Measurements from ENCODE around the gene SLC10A6.

The SLC10A6 gene

DNA sequence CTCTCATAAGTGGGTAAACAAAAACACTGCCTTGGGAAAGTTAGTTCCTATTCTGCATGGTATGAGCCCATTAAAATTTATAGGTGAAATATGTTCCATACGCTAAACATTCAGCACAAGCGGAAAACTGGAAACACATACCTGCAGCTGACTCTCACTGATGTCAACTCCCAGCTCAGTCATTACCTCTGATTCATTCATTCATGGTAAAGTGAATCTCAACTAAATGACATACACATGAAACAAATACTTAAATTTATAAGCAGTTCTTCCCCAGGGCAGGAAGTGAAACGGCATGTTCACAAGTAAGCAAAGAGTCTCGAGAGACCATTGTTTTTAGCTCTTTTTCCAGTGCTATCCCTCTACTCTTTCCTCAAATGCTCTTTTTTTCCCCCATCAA, 1.6 kb downstream of the SLC10A6 start:
- DNase-seq: no peak

DNA sequence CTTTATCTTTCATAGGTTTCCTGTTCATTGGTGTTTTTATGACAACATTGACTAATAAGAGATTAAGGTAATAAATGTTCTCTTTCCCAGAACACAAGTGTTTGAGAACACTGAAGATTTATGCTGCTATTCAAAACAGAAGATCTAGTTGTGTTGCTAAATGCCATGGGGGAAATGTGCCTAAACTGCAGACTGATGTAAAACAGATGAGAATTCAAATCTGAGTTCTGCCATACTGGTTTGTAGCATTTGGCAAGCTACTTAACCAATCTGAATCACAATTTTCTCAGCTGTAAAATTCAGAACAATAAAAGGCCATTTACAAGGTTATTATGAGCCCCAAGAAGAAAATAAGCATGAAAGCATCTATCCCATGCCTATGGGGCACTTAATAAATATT, 2.3 kb downstream of the SLC10A6 start:
- no peak for DNase-seq

DNA sequence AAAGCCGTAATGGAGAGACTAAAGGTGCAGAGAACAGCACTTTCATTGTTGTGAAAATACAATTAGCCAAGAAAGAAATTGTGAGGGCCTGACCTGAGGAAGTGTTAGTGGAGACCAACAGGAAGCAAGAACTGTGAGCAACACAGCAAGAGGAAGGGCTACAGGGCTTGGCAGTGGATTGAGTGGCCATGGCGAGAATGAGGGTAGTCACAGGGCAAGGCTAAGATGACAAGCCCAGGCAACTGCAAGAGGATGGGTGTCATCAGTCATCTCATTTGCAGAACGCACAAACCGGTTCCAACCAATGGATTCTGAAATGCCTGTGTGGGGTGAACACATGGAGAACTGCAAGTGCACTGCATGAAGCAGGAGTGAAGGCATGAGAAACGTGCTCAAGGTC, 3.6 kb downstream of the SLC10A6 start:
- DNase-seq: no peak

DNA sequence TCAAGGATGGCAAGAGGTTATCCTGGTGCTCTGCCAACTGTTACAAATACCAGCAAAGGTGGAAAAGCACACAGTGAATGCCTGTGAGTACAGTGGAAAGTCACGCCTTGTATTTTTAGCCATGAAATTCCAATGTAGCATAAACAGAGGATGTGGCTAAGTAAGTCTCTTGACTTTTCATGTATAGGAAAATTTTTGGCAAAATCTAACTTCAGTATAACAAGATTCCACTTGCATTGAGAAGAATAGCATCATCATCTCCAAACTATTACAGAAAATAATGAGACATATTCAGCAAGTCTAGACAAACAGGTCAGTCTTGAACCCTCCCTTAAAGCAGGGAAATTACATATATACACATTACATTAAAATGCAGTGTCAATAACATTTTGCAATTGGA, 7.9 kb downstream of the SLC10A6 start:
- no peak for DNase-seq

DNA sequence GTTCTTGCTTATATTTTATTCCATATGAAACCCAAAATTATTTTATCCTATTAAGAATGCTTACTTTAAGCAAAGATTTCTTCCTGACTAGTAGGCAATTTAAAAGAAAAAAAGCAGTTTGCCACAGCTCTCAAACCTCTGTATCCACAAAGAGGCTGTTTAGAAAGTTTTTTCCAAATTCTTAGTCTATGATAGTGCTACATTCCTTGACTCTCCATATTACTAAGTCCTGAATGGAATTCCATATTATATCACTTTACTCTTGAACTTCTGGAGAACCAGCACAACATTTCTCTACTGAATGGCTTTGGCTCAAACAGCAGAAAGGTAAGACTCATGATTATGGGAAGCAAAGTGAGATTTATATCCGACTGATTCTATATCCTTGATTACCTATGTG, 8.3 kb downstream of the SLC10A6 start:
- no peak for DNase-seq

DNA sequence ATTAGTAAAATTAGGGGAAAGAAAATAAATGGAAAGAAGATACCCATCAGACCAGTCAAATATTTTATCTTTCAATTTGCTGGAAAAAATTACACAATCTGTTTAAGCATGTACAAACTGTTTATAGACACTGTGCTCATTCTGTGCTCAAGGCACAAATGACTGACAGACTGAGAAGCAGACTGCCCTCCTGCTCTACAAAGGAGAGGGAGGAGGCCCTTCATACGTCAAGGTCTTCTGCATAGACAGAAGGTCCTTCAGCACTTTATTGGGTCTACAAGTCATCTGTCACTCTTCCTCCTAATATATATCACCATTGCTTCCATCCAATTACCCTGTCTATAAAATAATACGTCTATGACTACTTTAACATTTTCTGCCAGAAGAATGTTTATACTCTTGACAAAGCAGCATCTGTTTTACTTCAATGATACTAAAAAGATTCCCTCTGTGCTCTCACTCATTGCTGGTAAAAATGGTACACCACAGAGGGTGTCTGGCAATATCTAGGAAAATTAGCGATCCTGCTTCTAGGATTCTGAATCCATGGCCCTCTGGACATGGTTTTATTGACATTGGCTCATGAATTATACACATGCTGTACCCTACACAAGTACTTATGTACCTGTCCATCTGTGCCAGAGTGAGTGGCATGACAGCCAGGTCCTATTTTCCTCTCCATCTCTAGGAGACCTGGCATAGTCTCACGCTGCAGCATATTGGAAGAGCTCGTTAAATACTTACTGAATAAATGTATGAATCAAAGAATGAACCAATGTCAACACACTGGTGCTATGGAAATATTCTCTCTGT, 11.3 kb downstream of the SLC10A6 start:
- no peak for DNase-seq

DNA sequence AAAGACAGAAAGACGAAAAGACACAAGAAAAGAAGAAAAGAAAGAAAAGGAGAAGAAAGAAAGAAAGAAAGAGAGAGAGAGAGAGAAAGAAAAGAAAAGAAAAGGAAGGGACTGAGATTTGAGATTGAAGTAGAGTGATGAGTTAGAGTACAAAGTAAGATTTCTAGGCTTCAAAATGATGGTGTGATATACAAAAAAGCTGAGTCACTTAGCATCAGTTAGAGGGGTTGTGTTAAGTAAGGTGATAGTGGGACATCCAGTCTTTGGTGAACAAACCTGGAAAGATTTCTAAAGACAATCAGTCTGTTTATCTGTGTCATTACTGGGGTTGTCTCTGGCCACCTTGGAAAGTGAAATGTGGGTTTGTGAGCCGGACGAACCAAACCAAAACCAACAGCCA, 13.5 kb downstream of the SLC10A6 start:
- DNase-seq: no peak

DNA sequence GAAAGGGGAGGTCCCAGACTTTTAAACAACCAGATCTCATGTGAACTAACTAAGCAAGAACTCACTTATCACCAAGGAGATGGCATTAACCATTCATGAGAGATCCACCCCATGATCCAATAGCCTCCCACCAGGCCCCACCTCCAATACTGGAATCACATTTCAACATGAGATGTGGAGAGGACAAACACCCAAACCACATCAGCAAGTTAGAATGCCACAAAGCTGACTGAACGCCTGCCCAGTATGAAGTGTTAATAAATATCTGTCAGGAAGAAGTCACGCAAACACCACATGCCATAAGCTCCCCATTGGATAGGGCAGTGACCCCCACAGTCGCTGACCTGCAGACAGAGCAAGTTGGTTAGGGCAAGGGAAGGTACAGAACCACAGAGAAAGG, 14.3 kb downstream of the SLC10A6 start:
- DNase-seq: no peak

DNA sequence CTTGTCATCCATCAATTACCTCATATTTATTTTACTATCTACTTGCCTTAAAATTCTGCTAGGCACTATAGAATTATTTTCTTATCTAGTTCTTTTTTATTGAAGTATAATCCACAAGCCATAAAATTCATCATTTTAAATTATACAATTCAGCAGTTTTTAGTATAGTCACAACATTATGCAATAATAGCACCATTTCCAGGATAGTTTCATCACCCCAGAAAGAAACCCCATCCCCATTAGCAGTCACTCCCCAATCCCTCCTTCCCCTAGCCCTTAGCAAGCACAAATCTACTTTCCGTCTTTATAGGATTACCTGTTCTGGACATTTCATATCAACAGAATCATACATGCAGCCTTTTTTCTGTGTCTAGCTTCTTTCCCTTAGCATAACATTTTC, 15.6 kb downstream of the SLC10A6 start:
- DNase-seq: no peak

DNA sequence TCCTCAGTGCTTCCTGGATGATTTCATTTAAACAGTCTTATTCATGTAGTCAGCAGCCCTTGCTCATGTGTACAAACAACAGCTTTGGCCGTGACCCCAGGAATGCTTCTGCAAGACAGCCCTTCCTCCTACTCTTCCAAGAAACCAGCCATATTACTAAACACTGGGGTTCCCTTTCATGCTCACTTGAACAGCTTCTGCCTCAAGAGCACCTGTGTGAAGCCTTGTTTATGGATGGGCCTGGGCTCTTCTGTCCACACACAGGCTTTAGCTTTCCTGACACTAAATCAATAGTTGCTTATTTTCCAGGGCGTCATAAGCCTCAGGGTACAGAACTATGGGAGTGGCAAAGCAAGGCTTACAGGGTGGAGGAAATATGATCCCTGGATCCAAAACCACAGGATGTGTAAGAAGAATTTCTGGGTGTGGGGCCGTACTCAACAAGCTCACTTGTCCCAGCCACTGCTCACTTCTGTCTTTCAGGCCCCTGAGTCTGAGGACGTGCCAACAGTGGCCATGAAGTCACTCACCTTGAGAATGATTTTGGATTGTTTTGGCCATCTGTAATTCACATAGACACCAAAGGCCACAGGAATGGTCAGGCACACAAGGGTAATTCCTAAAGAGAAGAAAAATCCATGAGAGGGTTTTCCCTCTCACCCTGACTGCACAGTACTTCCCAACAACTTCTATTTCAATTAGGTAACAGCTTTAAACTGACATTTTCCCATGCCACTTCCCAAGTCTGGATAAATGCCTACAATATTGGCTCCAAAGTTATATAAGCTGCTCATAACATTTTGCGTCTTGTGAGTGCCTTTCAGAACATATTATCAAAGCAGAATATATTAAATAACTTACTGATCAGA, 17.7 kb downstream of the SLC10A6 start:
- DNase-seq: no peak

DNA sequence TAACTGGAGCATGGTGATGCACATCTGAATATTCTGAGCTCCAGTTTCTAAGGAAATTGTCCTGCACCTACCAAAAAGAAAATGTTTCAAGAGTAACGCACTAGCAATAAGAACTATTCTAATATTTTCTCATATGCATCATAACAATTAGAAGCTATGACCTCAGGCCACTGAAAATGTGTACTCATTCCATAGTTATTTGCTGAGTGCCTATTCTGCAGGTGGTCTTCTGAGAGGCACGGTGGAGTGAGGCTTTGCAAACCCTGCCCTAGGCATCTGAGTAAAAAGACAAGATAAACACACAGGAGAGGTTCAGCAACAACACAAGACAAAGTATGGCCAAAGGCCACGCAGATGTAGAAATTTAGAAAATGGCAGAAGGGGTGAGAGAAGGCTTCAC, 23.7 kb downstream of the SLC10A6 start:
- DNase-seq: no peak

DNA sequence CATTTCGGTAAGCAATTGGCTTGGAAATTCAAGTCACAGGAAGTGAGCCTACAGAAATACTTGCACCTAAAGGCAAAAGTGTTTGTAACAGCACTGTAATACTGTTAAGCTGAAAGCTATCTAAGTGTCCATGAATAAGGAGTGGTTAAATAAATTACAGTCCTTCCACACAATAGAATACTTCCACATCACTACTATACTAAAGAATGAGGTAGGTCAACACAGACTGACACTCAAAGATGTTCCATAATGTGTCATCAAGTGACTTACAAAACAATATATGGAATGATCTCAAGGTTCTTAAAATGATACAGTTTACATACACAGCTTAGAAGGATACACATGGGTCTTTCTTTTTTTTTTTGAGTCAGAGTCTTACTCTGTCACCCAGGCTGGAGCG, 27.0 kb downstream of the SLC10A6 start:
- DNase-seq: no peak

DNA sequence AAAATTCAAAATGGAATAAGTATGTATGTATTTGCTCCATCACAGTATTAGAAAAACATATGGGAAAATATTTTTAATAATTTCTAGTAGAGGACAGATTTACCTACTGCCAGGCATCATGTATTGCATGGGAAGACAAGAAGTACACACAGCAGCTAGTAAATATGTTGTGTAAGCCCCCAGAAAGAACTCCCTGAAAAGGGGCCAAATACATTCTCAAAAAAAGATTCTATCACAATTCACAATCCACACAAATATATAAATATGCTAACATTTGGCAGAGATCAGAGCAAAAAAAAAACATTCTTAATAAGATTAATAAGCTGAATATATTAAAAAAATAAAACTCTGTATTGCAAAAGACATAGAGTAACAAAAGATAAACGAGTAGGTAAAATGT, 28.0 kb downstream of the SLC10A6 start:
- no peak for DNase-seq

DNA sequence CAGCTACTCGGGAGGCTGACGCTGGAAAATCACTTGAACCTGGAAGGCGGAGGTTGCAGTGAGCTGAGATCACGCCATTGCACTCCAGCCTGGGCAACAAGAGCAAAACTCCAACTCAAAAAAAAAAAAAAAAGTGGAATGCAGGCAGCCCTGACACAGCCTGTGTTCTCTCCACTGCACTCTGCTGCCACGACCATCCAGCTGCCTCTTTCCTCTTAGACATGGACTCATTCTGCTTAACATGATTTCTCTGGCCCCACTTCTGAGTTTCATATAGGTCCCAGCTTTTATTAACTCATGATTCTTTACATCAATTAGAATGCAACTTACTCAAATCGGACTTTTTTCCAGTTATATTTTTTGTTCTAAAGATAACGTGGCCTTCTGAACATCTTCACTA, 29.6 kb downstream of the SLC10A6 start:
- DNase-seq: no peak

DNA sequence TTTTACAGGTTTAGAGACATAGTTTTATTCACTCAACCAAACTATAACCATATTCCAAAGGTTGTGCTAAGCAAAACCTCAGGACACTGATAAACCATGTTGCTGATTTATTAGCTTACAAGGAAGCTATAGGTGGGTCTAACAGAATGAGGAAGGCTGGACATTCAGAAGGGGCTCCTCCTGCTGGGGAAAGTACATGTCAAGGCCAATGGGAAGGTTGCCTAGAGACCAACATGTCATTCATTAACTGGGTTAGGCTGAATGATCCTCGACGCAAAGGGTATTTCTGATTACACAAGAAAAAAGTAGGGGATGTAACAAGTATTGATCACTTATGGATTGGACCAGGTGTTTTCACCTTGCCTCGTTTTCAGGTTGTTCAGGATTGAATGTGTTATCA, 30.3 kb downstream of the SLC10A6 start:
- no peak for DNase-seq

DNA sequence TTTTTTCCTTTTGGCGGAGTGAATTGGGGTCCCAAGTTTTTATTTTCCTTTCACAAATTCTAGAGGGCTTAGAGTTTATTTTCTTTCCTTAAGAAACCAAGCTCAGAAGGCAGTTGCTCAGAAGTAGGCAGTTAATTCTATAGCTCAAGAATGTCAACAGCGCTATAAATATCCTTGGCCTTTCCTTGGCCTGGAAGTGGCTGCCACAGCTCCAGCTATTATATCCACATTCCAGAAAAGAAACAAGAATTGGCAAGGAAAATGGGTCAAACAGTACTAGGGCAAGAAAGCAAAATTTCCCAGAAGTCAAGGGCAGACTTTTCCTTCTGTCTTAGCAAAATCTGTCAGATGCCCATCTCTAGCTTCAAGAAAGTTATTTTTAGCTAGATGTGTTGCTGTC, 31.0 kb downstream of the SLC10A6 start:
- DNase-seq: no peak

DNA sequence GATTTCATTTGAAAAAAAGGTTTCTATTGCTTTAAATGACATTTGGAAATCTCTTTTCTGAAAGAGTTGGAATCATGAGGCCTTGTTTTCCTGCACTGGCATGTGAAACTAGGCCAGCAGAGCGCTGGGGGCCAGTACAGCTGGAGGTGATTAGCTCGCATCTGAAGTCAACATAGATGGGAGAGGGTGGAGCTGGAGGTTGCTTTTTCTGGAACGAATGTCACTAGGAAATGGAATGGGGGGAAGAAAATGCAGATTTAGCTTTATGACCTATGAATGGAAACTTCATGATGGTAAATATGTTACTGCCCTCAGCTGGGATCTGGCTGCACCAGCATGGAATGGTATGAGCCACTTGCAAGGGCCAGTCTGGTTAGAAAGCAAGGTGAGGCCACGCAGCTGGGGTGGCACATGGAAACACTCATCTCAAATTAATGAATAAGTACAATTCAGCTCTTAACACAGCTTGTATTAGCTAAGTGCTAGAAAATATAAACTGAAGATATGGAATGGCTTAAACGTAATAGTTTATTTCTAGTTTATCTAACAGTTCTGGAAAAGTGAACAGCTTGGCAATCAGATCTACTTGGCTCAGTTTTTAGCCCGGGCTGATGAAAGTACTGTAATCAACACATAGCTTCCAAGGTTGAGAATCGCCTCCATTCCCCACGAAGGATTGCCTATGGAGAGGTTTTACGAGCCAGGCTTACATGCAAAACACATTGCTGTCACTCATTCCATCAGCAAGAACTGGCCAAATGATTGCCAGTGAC, 32.5 kb downstream of the SLC10A6 start:
- no peak for DNase-seq

DNA sequence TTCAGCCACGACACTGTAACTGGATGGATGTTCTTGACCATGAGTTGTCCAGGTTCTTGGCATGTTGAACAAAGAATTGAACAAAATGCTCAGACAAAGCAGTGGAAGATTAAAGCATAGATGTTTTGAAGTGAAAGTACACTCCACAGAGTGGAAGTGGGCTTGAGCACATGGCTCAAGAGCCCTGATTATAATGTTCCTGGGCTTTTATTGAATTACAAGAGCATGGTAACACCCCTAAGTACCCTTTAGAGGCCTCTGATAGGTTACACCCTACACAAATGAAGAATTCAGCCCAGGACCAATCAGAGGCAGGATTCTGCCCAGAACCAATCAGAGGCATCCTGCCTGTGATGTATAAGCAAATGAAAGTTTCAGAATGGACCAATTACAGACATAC, 33.5 kb downstream of the SLC10A6 start:
- no peak for DNase-seq

DNA sequence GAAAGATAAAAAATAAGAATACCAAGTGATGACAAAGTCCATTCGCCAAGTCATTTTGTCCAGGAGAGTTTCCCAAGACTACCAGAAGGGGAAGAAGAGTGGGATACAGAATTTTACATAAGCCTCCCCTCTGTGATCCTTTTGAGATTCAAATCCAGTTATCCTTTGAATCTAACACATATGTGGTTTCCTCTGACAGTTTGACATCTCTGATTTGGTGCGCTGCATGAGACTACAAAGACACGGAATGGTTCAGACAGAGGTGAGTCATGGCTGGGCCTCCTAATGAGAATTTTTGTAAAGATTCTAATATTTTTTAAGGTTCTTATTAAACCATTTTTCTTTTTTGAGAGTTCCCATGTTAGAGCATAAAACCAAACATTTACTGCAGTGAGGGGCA, 38.3 kb downstream of the SLC10A6 start:
- DNase-seq: no peak

DNA sequence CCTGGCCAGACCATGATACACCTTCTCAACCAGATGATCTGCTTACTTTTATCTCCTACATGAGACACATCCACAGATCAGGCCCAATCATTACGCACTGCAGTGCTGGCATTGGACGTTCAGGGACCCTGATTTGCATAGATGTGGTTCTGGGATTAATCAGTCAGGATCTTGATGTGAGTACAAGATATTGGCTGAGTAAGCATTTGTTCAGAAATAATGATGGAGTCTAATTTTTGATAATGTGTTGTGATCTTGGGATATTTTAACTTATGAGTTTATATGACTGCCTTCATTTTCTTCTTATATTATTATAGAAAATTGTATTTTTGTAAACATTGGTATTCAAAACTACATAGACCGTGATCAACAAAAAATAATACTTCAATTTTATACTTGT, 39.4 kb downstream of the SLC10A6 start:
- no peak for DNase-seq

DNA sequence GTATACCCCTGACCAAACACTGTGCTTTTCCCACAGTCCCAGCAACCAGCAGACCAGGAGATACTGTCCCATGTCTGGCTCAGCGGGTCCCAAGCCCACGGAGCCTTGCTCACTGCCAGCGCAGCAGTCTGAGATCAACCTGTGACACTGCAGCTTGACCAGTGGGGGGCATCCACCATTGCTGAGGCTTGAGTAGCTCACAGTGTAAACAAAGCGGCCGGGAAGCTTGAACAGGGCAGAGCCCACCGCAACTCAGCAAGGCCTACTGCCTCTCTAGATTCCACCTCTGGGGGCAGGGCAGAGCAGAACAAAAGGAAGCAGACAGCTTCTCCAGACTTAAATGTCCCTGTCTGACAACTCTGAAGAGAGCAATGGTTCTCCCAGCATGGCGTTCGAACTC, 58.1 kb downstream of the SLC10A6 start:
- no peak for DNase-seq

DNA sequence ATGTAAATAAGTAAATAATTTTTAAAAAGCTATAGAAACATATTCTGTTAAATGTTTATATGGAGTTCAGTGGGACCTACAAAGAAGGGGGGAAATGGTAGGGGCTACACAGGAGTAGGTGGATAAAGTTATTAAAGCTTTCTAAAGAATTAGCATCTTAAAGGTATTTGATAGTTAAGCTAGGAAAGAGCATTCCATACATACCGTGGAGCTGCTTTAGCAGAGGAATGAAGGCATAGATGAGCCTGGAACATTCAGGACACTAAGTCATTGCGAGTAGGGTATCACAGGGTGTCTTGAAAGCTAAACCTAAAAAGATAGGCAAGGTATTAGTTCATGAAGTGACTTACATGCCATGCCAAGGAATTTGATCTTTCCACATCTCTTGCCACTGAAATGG, 60.4 kb downstream of the SLC10A6 start:
- no peak for DNase-seq

DNA sequence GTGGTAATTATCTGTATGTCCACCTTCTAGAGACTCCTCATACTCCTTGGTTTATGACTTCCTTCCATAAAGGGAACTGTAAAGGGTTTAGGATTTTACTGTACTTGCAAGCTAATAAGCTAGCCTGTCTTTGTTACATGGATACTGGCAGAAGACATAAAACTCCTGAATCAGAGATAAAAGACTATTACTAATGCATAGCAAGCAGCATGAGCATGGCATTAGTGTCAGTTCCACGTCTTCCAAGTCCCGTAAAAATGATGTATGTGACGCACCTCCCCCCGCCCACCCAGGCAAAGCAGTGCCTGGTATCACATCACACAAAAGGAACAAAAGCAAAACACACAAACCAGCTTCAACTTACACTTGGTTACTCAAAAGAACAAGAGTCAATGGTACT, 71.0 kb downstream of the SLC10A6 start:
- no peak for DNase-seq

DNA sequence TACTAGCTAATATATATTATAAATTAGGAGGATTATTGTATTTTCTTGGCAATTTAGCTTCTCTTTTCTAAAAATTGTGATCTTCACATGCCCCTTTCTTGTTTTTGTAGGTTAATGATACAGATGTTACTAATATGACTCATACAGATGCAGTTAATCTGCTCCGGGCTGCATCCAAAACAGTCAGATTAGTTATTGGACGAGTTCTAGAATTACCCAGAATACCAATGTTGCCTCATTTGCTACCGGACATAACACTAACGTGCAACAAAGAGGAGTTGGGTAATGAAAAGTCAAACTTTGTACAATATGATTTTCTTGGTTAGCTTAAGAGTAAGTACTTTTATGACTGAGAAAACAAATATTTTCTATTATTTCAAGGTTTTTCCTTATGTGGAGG, 74.1 kb downstream of the SLC10A6 start:
- no peak for DNase-seq
